Mucosa of rectum (tissue), 2 donors: Measurements from ENCODE around the gene TAMM41.
"Not testable (repeated sequence)": the region's sequence is repeated elsewhere in the genome, so short reads cannot be mapped to it uniquely, and the experiment has no call there.

Source experiments
- H3K27ac ChIP-seq, 2 donors: one replicate each; pipeline ENCODE4 v1.7.0; 2013; ENCODE audit warnings: inconsistent platforms in 2 of 2, low read depth in 2 of 2, low read length in 2 of 2
- H3K27me3 ChIP-seq, 2 donors: one replicate each; pipeline ENCODE4 v1.7.0; 2013; ENCODE audit warnings: low read length in 2 of 2; ENCODE audit not compliant: control insufficient read depth in 2 of 2, insufficient read depth in 2 of 2
- H3K36me3 ChIP-seq, 2 donors: one replicate each; pipeline ENCODE4 v1.7.0; 2013; ENCODE audit warnings: low read length in 2 of 2; ENCODE audit not compliant: control insufficient read depth in 2 of 2, insufficient read depth in 2 of 2
- H3K4me1 ChIP-seq, 2 donors: one replicate each; pipeline ENCODE4 v1.7.0; 2013; ENCODE audit warnings: low read length in 2 of 2, mild to moderate bottlenecking in 1 of 2; ENCODE audit not compliant: control insufficient read depth in 2 of 2, insufficient read depth in 2 of 2
- H3K4me3 ChIP-seq, 2 donors: one replicate each; pipeline ENCODE4 v1.7.0; 2013; ENCODE audit warnings: low read length in 2 of 2
- H3K9ac ChIP-seq, 2 donors: one replicate each; pipeline ENCODE4 v1.7.0; 2013; ENCODE audit warnings: low read length in 2 of 2, low read depth in 1 of 2, mild to moderate bottlenecking in 1 of 2
- H3K9me3 ChIP-seq, 2 donors: one replicate each; pipeline ENCODE4 v1.7.0; 2013; ENCODE audit warnings: low read length in 2 of 2; ENCODE audit not compliant: control insufficient read depth in 2 of 2
- donor health status: healthy.
- donor health status: Normal muscosa, but diverticular disease.

The TAMM41 gene

DNA sequence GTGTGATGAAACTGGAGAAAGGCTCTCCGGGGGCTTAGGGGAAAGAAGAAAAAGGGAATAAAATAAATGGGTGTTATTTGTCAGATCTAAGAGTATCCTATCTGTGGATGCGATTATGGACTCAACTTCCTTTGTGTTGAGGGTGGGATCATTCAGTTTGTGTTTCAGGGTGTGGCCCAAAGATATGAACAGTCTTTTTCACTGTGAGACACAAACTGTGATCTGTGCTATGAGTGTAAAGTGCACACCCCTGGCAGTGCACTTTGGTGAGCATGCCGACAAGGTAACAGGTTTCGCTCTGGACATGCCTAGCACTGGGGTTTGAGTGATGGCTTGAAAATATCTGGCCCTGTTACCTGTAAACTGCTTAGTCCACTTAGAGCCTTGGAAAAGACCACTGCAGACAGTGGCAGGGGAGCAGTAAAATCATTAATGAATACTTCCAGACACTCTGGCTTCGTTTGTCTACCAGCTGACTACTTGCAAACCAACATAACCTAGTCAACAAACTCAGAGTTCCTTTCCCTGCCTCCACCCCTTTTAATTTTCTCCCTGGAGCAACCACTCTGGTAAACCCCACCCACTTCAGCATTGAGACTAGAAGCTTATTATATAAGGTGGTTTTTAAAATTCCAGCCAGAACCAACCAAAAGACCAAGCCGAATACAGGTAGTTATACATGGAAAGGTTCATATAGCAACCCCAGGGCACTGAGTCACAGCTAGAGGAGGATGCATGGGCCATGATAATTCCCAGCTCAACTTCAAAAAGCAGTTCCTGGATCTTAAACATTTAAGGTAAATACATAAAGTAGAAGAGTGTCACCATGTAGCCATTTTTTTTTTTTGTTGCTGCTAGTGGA, 55.1 kb downstream of the TAMM41 start:
- H3K4me3 ChIP-seq: no peak overlapping the region
- peak overlapping the region in 1 of 2 donors; percentile 41 for H3K27ac ChIP-seq
- H3K9me3 ChIP-seq: no peaks in the 10 kb centered on the region
- peaks cover 0 to 3% of the 10 kb centered on the region in 2 donors for H3K4me1 ChIP-seq
- H3K27me3 ChIP-seq: no peaks in the 10 kb centered on the region
- H3K9ac ChIP-seq: no peak overlapping the region
- peaks cover 39 to 57% of the 10 kb centered on the region in 2 donors for H3K36me3 ChIP-seq

- H3K27ac ChIP-seq: no peak overlapping the region
- H3K4me1 ChIP-seq: peaks cover 0 to 3% of the 10 kb centered on the region in 2 donors
- H3K9ac ChIP-seq: no peak overlapping the region
- H3K27me3 ChIP-seq: no peaks in the 10 kb centered on the region
- no peak overlapping the region for H3K4me3 ChIP-seq
- no peaks in the 10 kb centered on the region for H3K9me3 ChIP-seq
- peaks cover 33 to 39% of the 10 kb centered on the region in 2 donors for H3K36me3 ChIP-seq
Measured at GRCh38 chr3:11789412-11789811, 57.3 kb downstream of the TAMM41 start.

DNA sequence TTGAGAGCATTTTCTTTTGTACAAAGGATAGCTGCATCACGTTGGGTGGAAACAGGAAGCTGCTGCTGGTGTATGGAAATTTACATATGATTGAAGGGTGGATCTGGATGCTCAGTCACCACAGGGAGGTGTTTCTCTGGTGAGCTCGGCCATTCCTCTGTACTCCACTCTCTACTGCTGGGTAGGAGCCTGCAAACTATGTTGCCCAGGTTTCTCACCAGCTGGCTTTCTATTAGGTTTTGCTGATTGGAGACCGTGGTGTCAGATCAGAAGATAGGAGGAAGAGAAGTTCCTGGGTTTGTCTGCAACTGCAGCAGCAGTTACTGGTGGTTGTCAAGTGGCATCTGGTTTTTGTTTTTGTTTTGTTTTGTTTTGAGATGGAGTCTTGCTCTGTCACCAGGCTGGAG, 61.7 kb downstream of the TAMM41 start:
- Histone ChIP-seq H3K9me3 (no peaks in the 10 kb centered on the region), H3K4me1 (no peaks in the 10 kb centered on the region), H3K27ac (no peak overlapping the region), H3K9ac (no peak overlapping the region), H3K27me3 (no peaks in the 10 kb centered on the region), H3K36me3 (peaks cover 27% of the 10 kb centered on the region in 2 donors), H3K4me3 (no peak overlapping the region)

DNA sequence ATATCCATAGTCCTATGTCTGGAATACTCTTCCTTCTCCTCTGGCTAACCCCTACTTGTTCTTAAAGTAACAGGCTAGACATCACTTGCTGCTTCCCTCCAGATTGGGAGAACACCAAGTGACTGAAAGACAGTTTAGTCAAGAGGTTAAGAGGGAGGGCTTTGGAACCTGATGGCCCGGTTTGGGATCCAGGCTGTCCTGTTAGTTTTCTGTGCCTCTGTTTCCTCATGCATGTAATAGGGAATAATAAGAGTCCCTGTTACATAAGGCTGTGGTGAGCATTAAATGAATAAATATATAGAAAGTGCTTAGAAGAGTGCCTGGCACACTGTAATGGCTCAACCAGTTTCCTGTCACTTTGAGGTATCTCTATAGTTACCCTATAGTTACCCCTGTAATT, 66.3 kb downstream of the TAMM41 start:
- Histone ChIP-seq H3K9me3 (no peaks in the 10 kb centered on the region), H3K9ac (no peak overlapping the region), H3K4me1 (no peaks in the 10 kb centered on the region), H3K36me3 (peaks cover 0 to 2% of the 10 kb centered on the region in 2 donors), H3K27me3 (no peaks in the 10 kb centered on the region), H3K27ac (no peak overlapping the region), H3K4me3 (no peak overlapping the region)

DNA sequence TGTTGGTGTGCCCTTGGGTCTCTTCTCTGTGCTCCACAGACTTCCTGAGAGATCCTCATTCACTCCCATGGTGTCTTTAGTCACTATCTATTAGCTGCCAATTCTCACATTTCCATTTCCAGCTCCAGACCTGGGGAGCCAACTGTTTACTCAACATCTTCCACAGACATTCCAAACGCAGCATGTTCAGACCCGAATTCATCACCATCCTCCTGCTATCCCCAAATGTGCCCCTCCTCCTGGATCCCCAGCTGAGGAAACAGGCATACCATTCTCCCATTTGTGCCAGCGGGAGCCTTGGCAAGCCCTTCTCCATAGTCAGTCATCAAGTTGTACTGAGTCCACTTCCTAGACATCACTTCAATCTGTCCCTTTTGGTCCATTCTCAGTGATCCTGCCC, 67.1 kb downstream of the TAMM41 start:
- H3K9me3 ChIP-seq: no peaks in the 10 kb centered on the region
- H3K27me3 ChIP-seq: no peaks in the 10 kb centered on the region
- no peaks in the 10 kb centered on the region for H3K4me1 ChIP-seq
- no peak overlapping the region for H3K4me3 ChIP-seq
- no peak overlapping the region for H3K27ac ChIP-seq
- peaks cover 0 to 2% of the 10 kb centered on the region in 2 donors for H3K36me3 ChIP-seq
- no peak overlapping the region for H3K9ac ChIP-seq

GRCh38 chr3:11778248-11778647, 68.4 kb downstream of the TAMM41 start:
- no peaks in the 10 kb centered on the region for H3K4me1 ChIP-seq
- H3K36me3 ChIP-seq: peaks cover 0 to 2% of the 10 kb centered on the region in 2 donors
- no peak overlapping the region for H3K9ac ChIP-seq
- no peaks in the 10 kb centered on the region for H3K27me3 ChIP-seq
- H3K27ac ChIP-seq: no peak overlapping the region
- no peak overlapping the region for H3K4me3 ChIP-seq
- H3K9me3 ChIP-seq: no peaks in the 10 kb centered on the region

GRCh38 chr3:11776346-11776745, 70.3 kb downstream of the TAMM41 start:
- H3K4me1 ChIP-seq: peaks cover 0 to under 1% of the 10 kb centered on the region in 2 donors
- no peak overlapping the region for H3K4me3 ChIP-seq
- H3K9me3 ChIP-seq: no peaks in the 10 kb centered on the region
- H3K9ac ChIP-seq: no peak overlapping the region
- H3K27me3 ChIP-seq: no peaks in the 10 kb centered on the region
- no peak overlapping the region for H3K27ac ChIP-seq
- H3K36me3 ChIP-seq: peaks cover 0 to 2% of the 10 kb centered on the region in 2 donors

GRCh38 chr3:11775493-11775892, 71.2 kb downstream of the TAMM41 start:
- no peak overlapping the region for H3K27ac ChIP-seq
- H3K36me3 ChIP-seq: peaks cover 0 to 2% of the 10 kb centered on the region in 2 donors
- no peaks in the 10 kb centered on the region for H3K27me3 ChIP-seq
- no peaks in the 10 kb centered on the region for H3K9me3 ChIP-seq
- peaks cover 8 to 9% of the 10 kb centered on the region in 2 donors for H3K4me1 ChIP-seq
- H3K9ac ChIP-seq: no peak overlapping the region
- no peak overlapping the region for H3K4me3 ChIP-seq

GRCh38 chr3:11774296-11774877, 72.3 kb downstream of the TAMM41 start:
- Histone ChIP-seq H3K9me3 (no peaks in the 10 kb centered on the region), H3K27me3 (no peaks in the 10 kb centered on the region), H3K9ac (no peak overlapping the region), H3K27ac (no peak overlapping the region), H3K36me3 (peaks cover 0 to 2% of the 10 kb centered on the region in 2 donors), H3K4me1 (peaks cover 13 to 14% of the 10 kb centered on the region in 2 donors), H3K4me3 (no peak overlapping the region)

- not testable (repeated sequence) for H3K36me3 ChIP-seq, H3K4me3 ChIP-seq, H3K27me3 ChIP-seq, H3K9me3 ChIP-seq, H3K9ac ChIP-seq, H3K27ac ChIP-seq
- H3K4me1 ChIP-seq: peaks cover 13 to 14% of the 10 kb centered on the region in 2 donors
Measured at GRCh38 chr3:11771931-11772330, 74.8 kb downstream of the TAMM41 start.
